GM18870 (cell line): Measurements from ENCODE around the gene NPNT.

Experiments used
- ATAC-seq: cut with Tn5 transposase; IDR thresholded peaks from one replicate; pipeline ENCODE4 v1.9.1; 2021; ENCODE audit warnings: moderate library complexity; ENCODE audit not compliant: unreplicated experiment

Gene NPNT

GRCh38 chr4:105912633-105913032 is 17.4 kb downstream of the NPNT start:
- ATAC-seq, result no peak

- ATAC-seq, result no peak
These were observed 22.0 kb downstream of the NPNT start for GRCh38 chr4:105917171-105917685.

- no peak for ATAC-seq
These were observed 26.0 kb downstream of the NPNT start for GRCh38 chr4:105921301-105921700.

GRCh38 chr4:105923497-105924238 is 28.4 kb downstream of the NPNT start:
- no peak for ATAC-seq

- ATAC-seq, result no peak
These were observed 29.1 kb downstream of the NPNT start for GRCh38 chr4:105924341-105924740.

GRCh38 chr4:105930698-105931097 is 35.4 kb downstream of the NPNT start:
- ATAC-seq, result no peak

GRCh38 chr4:105933083-105933482 is 37.8 kb downstream of the NPNT start:
- ATAC-seq, result peak; percentile 55

GRCh38 chr4:105934386-105934785 is 39.1 kb downstream of the NPNT start:
- ATAC-seq, result no peak

- no peak for ATAC-seq
These were observed 41.6 kb downstream of the NPNT start for GRCh38 chr4:105936901-105937300.

- ATAC-seq, result no peak
These were observed 42.5 kb downstream of the NPNT start for GRCh38 chr4:105937759-105938158.

GRCh38 chr4:105943234-105943633 is 48.0 kb downstream of the NPNT start:
- no peak for ATAC-seq

GRCh38 chr4:105944540-105944939 is 49.3 kb downstream of the NPNT start:
- no peak for ATAC-seq

GRCh38 chr4:105946771-105947170 is 51.5 kb downstream of the NPNT start:
- no peak for ATAC-seq

- ATAC-seq, result no peak
These were observed 55.4 kb downstream of the NPNT start for GRCh38 chr4:105950701-105951100.

GRCh38 chr4:105951198-105951597 is 55.9 kb downstream of the NPNT start:
- ATAC-seq, result no peak

- no peak for ATAC-seq
These were observed 57.3 kb downstream of the NPNT start for GRCh38 chr4:105952591-105952990.

GRCh38 chr4:105956569-105956968 is 61.3 kb downstream of the NPNT start:
- ATAC-seq, result no peak

GRCh38 chr4:105957680-105958079 is 62.4 kb downstream of the NPNT start:
- no peak for ATAC-seq

GRCh38 chr4:105963461-105964400 is 68.5 kb downstream of the NPNT start:
- no peak for ATAC-seq

GRCh38 chr4:105965183-105965800 is 70.0 kb downstream of the NPNT start:
- no peak for ATAC-seq

GRCh38 chr4:105966051-105966450 is 70.8 kb downstream of the NPNT start:
- ATAC-seq, result no peak
